Stimulated activated CD8-positive, alpha-beta memory T cell treated with anti-CD3 and anti-CD28 coated beads, Interleukin-4, amount 100 ng/mL, for 1 hour (primary cell): ENCODE results near the gene DEFB121.
"Not testable (repeated sequence)": the region's sequence is repeated elsewhere in the genome, so short reads cannot be mapped to it uniquely, and the experiment has no call there.

Experiments
- DNase-seq, 2 donors: peaks; one replicate each; pipeline ENCODE4 v3.0.0-alpha.2; 2020; ENCODE audit warnings: low read depth in 2 of 2, low spot score in 1 of 2

Gene DEFB121

GRCh38 chr20:31364272-31364671 is 41.7 kb downstream of the DEFB121 start:
- DNase-seq, result not testable (repeated sequence)

- DNase-seq, result no peak
Measured at GRCh38 chr20:31363295-31363694, 42.7 kb downstream of the DEFB121 start.

GRCh38 chr20:31355981-31356380 is 50.0 kb downstream of the DEFB121 start:
- DNase-seq, result no peak
